Measurements from ENCODE around the gene ZNF417. TPM values are rescaled to one million over a fixed set of nuclear protein-coding genes. Genes with fewer than 3 reads are reported as not detected.

ZNF417 gene
- total RNA-seq, 1 donor from 2014 or later, result 16.7 TPM

- peaks cover 61% of the 10 kb centered on the region for H3K36me3 Mint-ChIP-seq (ENCODE audit: low read depth, unreplicated experiment)
- DNase-seq (ENCODE audit: low spot score), result no peak
- H3K4me3 Mint-ChIP-seq (ENCODE audit: unreplicated experiment), result peak overlapping the region; percentile 73
- no peak for TF ChIP-seq CTCF (IDR thresholded peaks at IDR 0.05; ENCODE audit: unreplicated experiment)
- H3K9me3 Mint-ChIP-seq (ENCODE audit: unreplicated experiment), result peaks cover 14% of the 10 kb centered on the region
- peaks cover 14% of the 10 kb centered on the region for H3K27me3 Mint-ChIP-seq (ENCODE audit: unreplicated experiment)
- peaks cover 7% of the 10 kb centered on the region for H3K4me1 Mint-ChIP-seq (ENCODE audit: unreplicated experiment)
- no peak overlapping the region for H3K27ac Mint-ChIP-seq (ENCODE audit: unreplicated experiment)
Observed at GRCh38 chr19:57941593-57941992, 25.2 kb upstream of the ZNF417 start.

- no peaks in the 10 kb centered on the region for H3K27me3 Mint-ChIP-seq (ENCODE audit: unreplicated experiment)
- TF ChIP-seq CTCF (IDR thresholded peaks at IDR 0.05; ENCODE audit: unreplicated experiment), result no peak
- no peaks in the 10 kb centered on the region for H3K9me3 Mint-ChIP-seq (ENCODE audit: unreplicated experiment)
- H3K27ac Mint-ChIP-seq (ENCODE audit: unreplicated experiment), result no peak overlapping the region
- H3K36me3 Mint-ChIP-seq (ENCODE audit: low read depth, unreplicated experiment), result peaks cover 37% of the 10 kb centered on the region
- DNase-seq (ENCODE audit: low spot score), result no peak
- peak overlapping the region; percentile 98 for H3K4me3 Mint-ChIP-seq (ENCODE audit: unreplicated experiment)
- peaks cover 11% of the 10 kb centered on the region for H3K4me1 Mint-ChIP-seq (ENCODE audit: unreplicated experiment)
Observed at GRCh38 chr19:57935731-57936130, 19.3 kb upstream of the ZNF417 start.

- peak; percentile 65 for DNase-seq (ENCODE audit: low spot score)
- H3K36me3 Mint-ChIP-seq (ENCODE audit: low read depth, unreplicated experiment), result peaks cover 40% of the 10 kb centered on the region
- no peaks in the 10 kb centered on the region for H3K27me3 Mint-ChIP-seq (ENCODE audit: unreplicated experiment)
- H3K4me1 Mint-ChIP-seq (ENCODE audit: unreplicated experiment), result peaks cover 11% of the 10 kb centered on the region
- H3K4me3 Mint-ChIP-seq (ENCODE audit: unreplicated experiment), result peak within 1 kb of the TSS; percentile 98
- H3K9me3 Mint-ChIP-seq (ENCODE audit: unreplicated experiment), result no peaks in the 10 kb centered on the region
- no peak for TF ChIP-seq CTCF (IDR thresholded peaks at IDR 0.05; ENCODE audit: unreplicated experiment)
- H3K27ac Mint-ChIP-seq (ENCODE audit: unreplicated experiment), result peak within 1 kb of the TSS; percentile 61
Observed at GRCh38 chr19:57934820-57935665, 18.7 kb upstream of the ZNF417 start, which contains the start of gene ZNF418. TSS of gene ZNF418 (minus strand) at chr19:57935402. CDS start at chr19:57933822, 1,580 bp downstream.

GRCh38 chr19:57927587-57927986 lies 11.2 kb upstream of the ZNF417 start:
- no peak for TF ChIP-seq CTCF (IDR thresholded peaks at IDR 0.05; ENCODE audit: unreplicated experiment)
- Mint-ChIP-seq H3K9me3 (ENCODE audit: unreplicated experiment) (peaks cover 18% of the 10 kb centered on the region), H3K27ac (ENCODE audit: unreplicated experiment) (no peak overlapping the region), H3K4me3 (ENCODE audit: unreplicated experiment) (peak overlapping the region; percentile 78), H3K36me3 (ENCODE audit: low read depth, unreplicated experiment) (peaks cover 69% of the 10 kb centered on the region), H3K4me1 (ENCODE audit: unreplicated experiment) (no peaks in the 10 kb centered on the region), H3K27me3 (ENCODE audit: unreplicated experiment) (peaks cover 2% of the 10 kb centered on the region)
- DNase-seq (ENCODE audit: low spot score), result no peak

- Mint-ChIP-seq H3K27me3 (ENCODE audit: unreplicated experiment) (peaks cover 5% of the 10 kb centered on the region), H3K36me3 (ENCODE audit: low read depth, unreplicated experiment) (peaks cover 37% of the 10 kb centered on the region), H3K27ac (ENCODE audit: unreplicated experiment) (no peak overlapping the region), H3K9me3 (ENCODE audit: unreplicated experiment) (no peaks in the 10 kb centered on the region), H3K4me3 (ENCODE audit: unreplicated experiment) (peak overlapping the region; percentile 75), H3K4me1 (ENCODE audit: unreplicated experiment) (peaks cover 17% of the 10 kb centered on the region)
- TF ChIP-seq CTCF (IDR thresholded peaks at IDR 0.05; ENCODE audit: unreplicated experiment), result no peak
- DNase-seq (ENCODE audit: low spot score), result no peak
Observed at GRCh38 chr19:57914531-57914930, 1.9 kb downstream of the ZNF417 start.
